Measurements from ENCODE around the gene TPRX2.

DNA sequence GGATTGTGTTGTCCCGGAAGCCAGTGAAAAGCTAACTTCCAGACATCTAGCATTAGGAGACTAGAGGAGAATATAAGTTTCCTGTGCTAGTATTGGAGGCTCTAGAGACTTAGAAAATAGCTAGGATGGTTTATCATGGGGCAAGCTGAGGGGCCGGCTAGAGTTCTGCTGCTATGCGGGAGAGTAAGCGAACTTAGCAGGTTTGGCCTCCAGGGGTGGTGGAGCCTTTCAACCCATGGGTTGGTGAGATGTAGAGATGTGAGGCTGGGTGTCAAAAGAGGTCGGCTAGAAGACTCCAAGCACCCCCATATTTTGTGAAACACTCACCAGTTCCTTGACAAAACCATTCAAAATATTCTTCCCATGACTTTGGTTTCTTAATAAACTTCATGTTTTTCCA lies 22.7 kb downstream of the TPRX2 start:
- no peak for TF ChIP-seq EZH2phosphoT487 (conservative IDR thresholded peaks at IDR 0.05; ENCODE audit: low read length)
- TF ChIP-seq, protein P1, sequence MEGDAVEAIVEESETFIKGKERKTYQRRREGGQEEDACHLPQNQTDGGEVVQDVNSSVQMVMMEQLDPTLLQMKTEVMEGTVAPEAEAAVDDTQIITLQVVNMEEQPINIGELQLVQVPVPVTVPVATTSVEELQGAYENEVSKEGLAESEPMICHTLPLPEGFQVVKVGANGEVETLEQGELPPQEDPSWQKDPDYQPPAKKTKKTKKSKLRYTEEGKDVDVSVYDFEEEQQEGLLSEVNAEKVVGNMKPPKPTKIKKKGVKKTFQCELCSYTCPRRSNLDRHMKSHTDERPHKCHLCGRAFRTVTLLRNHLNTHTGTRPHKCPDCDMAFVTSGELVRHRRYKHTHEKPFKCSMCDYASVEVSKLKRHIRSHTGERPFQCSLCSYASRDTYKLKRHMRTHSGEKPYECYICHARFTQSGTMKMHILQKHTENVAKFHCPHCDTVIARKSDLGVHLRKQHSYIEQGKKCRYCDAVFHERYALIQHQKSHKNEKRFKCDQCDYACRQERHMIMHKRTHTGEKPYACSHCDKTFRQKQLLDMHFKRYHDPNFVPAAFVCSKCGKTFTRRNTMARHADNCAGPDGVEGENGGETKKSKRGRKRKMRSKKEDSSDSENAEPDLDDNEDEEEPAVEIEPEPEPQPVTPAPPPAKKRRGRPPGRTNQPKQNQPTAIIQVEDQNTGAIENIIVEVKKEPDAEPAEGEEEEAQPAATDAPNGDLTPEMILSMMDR (IDR thresholded peaks at IDR 0.05; ENCODE audit: insufficient read depth, low read length, poor library complexity, severe bottlenecking): no peak

All from SU-DHL-6 (cell line).